Neural cell (in vitro differentiated cells): ENCODE data around the gene RPS3.

Source experiments
- EP300 ChIP-seq: fragments of 450-650 bp; conservative IDR thresholded peaks from 2 replicates; pipeline ENCODE4 v1.6.1; 2014; ENCODE audit warnings: antibody characterized with exemption, mild to moderate bottlenecking, moderate library complexity; ENCODE audit not compliant: poor library complexity, severe bottlenecking
- EZH2 ChIP-seq: fragments of 200-600, 300-800 bp; shearing (Covaris generic), sonication (generic); IDR thresholded peaks from 2 replicates; pipeline ENCODE4 v1.6.1; 2014; ENCODE audit warnings: antibody characterized with exemption, low read length, borderline replicate concordance, mild to moderate bottlenecking; ENCODE audit not compliant: insufficient read depth, poor library complexity, severe bottlenecking
- MXI1 ChIP-seq: fragments of 450-650 bp; conservative IDR thresholded peaks from 2 replicates; pipeline ENCODE4 v1.6.1; 2014; ENCODE audit warnings: antibody characterized with exemption, mild to moderate bottlenecking; ENCODE audit not compliant: poor library complexity, severe bottlenecking
- POLR2AphosphoS5 ChIP-seq: IDR thresholded peaks from 2 replicates; pipeline ENCODE4 v1.6.1; 2012
- RAD21 ChIP-seq: fragments of 450-650 bp; conservative IDR thresholded peaks from 2 replicates; pipeline ENCODE4 v1.6.1; 2014; ENCODE audit warnings: antibody characterized with exemption, mild to moderate bottlenecking, moderate library complexity
- SMC3 ChIP-seq: fragments of 450-650 bp; conservative IDR thresholded peaks from 2 replicates; pipeline ENCODE4 v1.6.1; 2014; ENCODE audit warnings: antibody characterized with exemption, mild to moderate bottlenecking, moderate library complexity; ENCODE audit not compliant: poor library complexity
- TAF1 ChIP-seq: IDR thresholded peaks from 2 replicates; pipeline ENCODE4 v1.6.1; 2012; ENCODE audit warnings: low read depth
- TF ChIP-seq, protein P1 (sequence below): IDR thresholded peaks from 2 replicates; pipeline ENCODE4 v1.6.1; 2012; ENCODE audit warnings: borderline replicate concordance
- TF ChIP-seq, protein P2 (sequence below): fragments of 450-650 bp; IDR thresholded peaks from 2 replicates; pipeline ENCODE4 v1.5.1; 2014; ENCODE audit warnings: antibody characterized with exemption, mild to moderate bottlenecking, moderate library complexity; ENCODE audit not compliant: poor library complexity, severe bottlenecking

DNA sequence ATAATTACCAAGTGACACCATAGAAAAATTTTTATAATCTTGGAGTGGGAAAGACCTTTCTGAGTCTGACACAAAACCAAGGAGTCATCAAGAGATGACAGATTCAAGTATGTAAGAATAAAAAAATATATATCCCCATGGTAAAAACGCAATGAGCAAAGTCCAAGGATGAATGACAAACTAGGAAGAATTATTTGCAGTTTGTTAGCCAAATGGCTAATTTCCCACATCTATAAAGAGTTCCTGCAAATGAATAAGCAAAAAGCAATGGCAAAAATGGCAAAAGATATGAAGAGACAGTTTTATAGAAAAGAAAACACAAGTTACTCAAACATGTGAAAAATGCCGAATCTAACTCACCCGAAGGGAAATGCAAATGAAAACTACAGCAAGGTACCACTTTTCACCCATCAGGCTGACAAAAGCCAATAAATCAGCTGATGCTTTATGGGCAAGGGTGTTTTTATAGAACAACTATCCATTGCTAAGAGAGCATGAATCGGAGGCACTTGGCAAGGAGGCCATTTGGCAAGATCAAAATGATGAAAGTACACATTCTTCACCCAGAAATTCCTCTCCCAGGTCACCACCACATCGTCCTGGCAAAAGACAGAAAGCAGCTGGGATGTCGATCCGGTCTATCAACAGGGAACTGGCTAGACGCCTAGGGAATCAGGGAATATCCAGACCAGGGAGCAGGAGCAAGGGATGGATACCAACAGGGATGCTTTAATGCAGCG, 54.8 kb downstream of the RPS3 start:
- TF ChIP-seq, protein P1, sequence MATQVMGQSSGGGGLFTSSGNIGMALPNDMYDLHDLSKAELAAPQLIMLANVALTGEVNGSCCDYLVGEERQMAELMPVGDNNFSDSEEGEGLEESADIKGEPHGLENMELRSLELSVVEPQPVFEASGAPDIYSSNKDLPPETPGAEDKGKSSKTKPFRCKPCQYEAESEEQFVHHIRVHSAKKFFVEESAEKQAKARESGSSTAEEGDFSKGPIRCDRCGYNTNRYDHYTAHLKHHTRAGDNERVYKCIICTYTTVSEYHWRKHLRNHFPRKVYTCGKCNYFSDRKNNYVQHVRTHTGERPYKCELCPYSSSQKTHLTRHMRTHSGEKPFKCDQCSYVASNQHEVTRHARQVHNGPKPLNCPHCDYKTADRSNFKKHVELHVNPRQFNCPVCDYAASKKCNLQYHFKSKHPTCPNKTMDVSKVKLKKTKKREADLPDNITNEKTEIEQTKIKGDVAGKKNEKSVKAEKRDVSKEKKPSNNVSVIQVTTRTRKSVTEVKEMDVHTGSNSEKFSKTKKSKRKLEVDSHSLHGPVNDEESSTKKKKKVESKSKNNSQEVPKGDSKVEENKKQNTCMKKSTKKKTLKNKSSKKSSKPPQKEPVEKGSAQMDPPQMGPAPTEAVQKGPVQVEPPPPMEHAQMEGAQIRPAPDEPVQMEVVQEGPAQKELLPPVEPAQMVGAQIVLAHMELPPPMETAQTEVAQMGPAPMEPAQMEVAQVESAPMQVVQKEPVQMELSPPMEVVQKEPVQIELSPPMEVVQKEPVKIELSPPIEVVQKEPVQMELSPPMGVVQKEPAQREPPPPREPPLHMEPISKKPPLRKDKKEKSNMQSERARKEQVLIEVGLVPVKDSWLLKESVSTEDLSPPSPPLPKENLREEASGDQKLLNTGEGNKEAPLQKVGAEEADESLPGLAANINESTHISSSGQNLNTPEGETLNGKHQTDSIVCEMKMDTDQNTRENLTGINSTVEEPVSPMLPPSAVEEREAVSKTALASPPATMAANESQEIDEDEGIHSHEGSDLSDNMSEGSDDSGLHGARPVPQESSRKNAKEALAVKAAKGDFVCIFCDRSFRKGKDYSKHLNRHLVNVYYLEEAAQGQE, result no peak
- TF ChIP-seq EZH2 (no peak), POLR2AphosphoS5 (no peak), EP300 (no peak), SMC3 (no peak), TAF1 (no peak), MXI1 (no peak), RAD21 (no peak)
- TF ChIP-seq, protein P2, sequence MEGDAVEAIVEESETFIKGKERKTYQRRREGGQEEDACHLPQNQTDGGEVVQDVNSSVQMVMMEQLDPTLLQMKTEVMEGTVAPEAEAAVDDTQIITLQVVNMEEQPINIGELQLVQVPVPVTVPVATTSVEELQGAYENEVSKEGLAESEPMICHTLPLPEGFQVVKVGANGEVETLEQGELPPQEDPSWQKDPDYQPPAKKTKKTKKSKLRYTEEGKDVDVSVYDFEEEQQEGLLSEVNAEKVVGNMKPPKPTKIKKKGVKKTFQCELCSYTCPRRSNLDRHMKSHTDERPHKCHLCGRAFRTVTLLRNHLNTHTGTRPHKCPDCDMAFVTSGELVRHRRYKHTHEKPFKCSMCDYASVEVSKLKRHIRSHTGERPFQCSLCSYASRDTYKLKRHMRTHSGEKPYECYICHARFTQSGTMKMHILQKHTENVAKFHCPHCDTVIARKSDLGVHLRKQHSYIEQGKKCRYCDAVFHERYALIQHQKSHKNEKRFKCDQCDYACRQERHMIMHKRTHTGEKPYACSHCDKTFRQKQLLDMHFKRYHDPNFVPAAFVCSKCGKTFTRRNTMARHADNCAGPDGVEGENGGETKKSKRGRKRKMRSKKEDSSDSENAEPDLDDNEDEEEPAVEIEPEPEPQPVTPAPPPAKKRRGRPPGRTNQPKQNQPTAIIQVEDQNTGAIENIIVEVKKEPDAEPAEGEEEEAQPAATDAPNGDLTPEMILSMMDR, result no peak
